ENCODE measurements around the gene HADH. TPM values are rescaled to one million over a fixed set of nuclear protein-coding genes. Genes with fewer than 3 reads are reported as not detected.

The HADH gene
- total RNA-seq, 1 experiment from 2014 or later = 61.8 TPM

DNA sequence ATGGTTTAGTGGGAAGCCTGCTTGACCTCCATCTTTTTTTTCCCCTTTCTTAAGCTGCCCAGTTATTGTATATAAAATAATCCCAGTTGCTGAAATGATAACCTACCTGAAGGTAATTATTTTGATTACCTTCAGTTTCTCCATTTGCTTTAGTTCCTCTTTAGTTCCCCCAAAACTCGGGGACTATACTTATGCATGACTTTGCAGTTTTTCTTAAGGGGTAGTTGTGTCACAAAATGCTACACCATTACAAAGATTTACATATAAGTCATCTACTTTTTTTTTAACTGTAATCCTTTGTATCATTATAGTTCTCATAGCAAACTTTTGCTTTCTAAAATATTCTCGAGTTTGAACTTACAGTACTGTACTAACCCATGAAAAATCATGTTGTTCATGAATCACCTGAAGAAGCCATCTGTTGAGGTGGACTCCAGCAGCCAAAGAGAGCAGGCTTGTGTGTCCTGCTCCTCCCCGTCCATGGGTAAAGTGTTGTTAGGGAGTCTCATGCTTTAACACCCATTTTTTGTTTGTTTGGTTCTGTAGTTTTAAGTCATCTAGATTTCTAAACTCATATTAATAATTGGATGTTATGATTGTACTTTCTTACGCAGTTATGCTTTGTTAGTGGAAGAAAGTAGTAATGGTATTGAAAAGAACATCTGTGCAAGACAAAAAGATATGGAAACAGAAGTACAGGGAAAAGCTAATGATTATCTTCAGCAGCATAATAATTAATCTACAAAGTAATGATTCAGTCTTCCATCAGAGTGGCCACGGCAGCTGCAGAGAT, 34.6 kb downstream of the HADH start:
- DNase-seq (ENCODE audit: low spot score) = no peak
- in situ Hi-C loops (cut with HindIII; ENCODE audit: low sequenced_read_pairs) = no loop called here

DNA sequence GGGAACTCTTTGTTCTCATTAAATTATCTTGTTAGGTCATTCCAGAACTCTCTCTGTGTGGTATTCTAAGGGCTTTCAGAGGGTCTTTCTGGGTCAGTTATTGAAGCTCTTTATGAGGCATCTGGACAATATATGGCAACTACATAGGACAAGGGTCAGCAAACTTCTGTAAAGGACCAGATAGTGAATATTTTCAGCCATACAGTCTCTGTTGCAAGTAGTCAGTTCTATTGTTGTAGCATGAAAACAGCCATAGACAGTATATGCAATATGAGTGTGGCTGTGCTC, 35.1 kb downstream of the HADH start:
- DNase-seq (ENCODE audit: low spot score) = no peak
- in situ Hi-C loops (cut with HindIII; ENCODE audit: low sequenced_read_pairs) = no loop called here

DNA sequence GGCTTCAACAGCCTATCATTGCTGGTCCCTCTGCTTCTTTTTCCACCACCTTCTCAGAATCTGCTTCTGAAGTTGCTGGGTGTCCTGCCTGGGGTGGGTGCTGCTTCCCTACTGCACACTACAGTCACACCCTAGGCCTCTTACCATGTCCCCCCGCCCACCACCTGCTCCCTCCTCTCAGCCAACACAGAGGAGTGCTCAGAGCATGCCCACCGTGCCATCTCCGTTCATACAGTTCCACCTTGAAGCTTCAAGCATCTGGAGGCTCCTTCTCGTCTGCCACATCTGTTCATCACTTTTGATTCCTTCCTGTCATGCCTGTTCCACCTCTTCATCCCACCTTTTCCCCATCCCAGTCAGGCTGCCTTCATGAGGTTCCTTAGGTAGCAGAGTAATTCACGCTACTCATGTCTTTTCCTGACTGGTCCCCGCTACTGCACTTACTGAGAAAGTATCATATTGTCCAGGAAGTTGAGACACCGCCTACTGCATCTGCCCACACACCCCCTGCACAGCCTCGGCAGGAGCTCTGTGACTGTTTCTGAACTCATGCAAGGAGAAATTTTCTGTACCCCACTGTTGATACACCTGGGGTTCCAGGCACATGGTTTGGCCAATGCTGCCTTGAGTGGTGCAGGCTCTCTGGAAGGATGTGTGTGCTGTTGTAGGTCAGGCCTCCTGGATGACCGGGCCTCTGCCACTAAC, 39.5 kb downstream of the HADH start:
- in situ Hi-C loops (cut with HindIII; ENCODE audit: low sequenced_read_pairs) = no loop called here
- DNase-seq (ENCODE audit: low spot score) = no peak

DNA sequence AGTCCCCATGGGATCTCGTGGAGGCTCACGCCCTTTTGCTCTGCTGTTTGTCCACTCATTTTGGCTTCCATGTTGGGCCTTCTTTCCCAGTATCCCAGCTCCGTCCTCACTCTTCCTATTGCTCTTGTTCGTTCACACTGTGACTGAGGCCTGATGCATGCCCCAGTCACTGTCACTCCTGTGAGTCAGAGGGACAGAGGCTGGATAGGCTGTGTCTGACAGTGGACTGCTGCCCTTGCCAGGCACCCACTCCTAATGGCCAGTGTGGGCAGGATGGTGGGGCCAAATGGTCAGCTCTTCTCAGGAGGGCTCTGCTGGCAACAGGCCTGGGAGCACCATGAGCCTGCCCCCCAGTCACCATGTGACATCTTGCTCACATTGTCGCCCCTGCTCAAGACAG, 40.0 kb downstream of the HADH start:
- in situ Hi-C loops (cut with HindIII; ENCODE audit: low sequenced_read_pairs) = no loop called here
- DNase-seq (ENCODE audit: low spot score) = no peak

DNA sequence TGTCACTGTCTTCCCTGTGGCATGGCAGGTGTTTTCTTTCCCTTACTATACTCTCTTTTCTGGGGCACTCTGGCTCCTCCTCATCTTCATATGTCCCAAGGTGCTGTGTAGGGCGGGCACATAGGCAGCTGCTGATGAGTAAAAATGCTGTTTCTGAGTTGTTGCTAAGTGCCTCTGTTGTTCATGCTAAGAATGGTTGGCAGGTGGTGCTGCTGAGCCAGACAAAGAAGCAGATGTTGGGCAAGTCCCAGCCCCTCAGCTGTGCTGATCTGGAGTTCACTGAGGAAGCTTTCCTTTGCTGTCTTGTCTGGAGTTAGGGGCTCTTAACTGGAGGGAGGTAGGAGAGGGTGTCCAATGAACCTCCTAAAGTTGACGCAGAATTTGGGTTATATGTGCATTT, 40.6 kb downstream of the HADH start:
- in situ Hi-C loops (cut with HindIII; ENCODE audit: low sequenced_read_pairs) = no loop called here
- no peak for DNase-seq (ENCODE audit: low spot score)

DNA sequence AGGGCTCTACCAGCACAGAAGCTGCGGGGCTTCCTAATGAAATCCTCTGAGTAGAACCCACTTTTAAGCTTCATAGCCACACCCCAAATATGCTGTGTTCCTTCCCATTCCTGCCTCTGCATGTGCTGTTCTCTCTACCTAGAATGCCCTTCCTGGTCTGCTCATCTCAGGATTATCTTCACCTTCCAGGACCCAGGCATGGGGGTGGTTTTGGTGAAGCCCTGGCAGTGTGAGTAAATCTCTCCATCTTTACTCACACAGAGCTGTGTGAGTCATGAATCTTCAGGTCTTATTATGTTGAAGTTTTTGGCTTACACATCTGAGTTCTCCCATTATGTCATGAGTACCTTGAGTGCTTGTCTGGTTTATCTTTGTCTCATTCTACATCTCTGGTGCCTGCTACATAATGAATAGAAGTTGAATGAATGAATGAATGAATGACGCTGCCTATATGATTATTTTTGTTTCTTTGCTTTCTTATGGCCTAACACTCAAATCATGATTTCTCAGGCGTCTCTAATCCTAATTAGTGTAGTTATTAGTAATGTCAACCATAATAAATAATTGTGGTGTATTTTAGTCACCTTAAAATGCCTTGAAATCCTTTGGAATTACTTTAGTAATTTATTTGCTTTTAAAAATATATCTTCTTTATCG, 41.9 kb downstream of the HADH start:
- in situ Hi-C loops (cut with HindIII; ENCODE audit: low sequenced_read_pairs) = no loop called here

DNA sequence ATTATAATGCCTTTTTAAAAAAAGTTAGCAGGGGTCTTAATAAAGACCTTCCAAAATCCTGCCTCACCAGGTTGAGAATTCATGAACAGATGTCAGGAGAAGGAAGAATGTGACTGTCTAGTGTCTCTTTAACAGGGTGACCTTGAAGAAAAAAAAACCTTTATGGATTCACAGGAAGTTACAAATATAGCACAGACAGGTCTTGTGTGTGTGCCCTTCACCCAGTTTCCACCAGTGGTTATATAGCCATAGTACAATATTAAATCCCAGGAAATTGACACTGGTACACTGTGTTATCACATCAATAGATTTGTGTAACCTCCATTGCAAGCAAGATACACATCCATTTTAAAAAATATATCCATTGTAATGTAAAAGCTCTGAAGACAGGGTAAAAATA, 43.7 kb downstream of the HADH start:
- in situ Hi-C loops (cut with HindIII; ENCODE audit: low sequenced_read_pairs) = no loop called here
- no peak for DNase-seq (ENCODE audit: low spot score)

More for the DNA sequence above, 41.9 kb downstream of the HADH start:
- no peak for DNase-seq (ENCODE audit: low spot score)

DNA sequence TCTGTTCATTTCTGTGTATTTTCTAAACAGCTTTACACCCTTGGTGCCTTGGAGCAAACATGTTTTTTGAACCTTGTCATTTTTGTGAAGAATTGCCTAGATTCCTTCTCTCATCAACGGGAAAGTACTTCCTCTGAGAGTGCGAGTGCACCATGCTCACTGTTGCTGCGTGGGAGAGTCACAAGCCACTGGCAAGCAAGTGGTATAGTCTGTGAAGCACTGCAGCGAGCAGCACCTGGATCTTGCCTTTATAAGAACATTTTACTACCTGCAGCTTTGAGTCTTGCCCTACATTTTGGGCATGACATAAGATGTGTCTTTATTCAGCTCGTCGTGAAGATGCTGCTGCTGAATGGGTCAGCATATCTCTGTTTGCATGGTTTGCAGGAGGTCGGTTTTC, 44.9 kb downstream of the HADH start:
- in situ Hi-C loops (cut with HindIII; ENCODE audit: low sequenced_read_pairs) = no loop called here
- DNase-seq (ENCODE audit: low spot score) = no peak

DNA sequence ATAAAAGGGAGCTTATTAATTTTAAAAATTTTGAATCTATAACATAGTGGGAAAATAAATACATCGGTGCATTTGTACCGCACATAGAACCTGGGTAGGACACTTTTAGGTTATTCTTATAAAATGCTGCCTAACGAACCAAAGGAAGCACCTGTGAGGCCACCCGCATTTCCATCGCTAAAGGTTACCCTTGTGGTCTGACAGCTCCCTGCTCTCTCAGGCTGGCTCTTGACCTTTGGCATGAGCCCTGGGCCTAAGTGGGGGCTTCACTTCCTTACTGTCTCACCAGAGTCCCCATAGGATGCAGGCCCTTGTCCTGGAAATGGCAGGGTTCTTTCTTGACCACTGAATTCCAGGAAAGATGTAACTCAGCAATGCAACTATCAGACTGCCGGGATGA, 46.0 kb downstream of the HADH start:
- in situ Hi-C loops (cut with HindIII; ENCODE audit: low sequenced_read_pairs) = no loop called here
- no peak for DNase-seq (ENCODE audit: low spot score)

DNA sequence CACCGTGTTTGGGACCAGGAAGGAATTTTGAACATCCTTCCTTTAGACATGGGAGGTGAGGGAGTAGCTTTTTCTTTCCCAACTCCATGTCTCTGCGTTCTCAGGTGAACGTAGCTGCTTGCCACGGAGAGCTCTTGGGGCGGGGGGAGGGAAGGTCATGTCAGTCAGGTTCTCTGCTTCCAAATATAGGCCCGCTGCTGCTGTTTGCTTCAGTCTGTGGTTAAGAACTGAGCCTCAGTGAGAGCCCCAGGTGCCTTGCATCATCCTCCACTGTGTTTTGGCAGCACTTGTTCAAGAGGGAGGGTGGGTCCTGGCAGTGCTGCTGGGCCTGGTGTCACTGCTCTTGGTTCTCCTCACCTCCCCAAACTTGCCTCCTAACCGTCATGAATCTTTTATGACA, 46.5 kb downstream of the HADH start:
- in situ Hi-C loops (cut with HindIII; ENCODE audit: low sequenced_read_pairs) = no loop called here
- no peak for DNase-seq (ENCODE audit: low spot score)

DNA sequence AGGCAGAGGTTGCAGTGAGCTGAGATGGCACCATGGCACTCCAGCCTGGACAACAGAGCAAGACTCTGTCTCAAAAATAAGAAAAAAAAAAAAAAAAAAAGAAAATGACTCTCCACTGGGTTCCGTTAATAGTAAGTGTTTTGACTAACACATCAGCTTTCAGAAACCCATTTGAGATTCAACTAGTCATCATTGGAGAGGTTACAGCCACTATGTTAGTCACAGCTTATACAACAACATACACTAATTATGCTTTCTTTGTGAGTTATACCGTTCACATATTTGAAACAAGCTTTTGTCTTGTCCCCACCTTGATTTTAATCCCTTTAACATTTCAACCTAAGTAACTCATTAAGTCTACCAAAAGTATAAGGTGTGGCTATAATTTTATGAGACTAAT, 48.2 kb downstream of the HADH start:
- DNase-seq (ENCODE audit: low spot score) = no peak
- in situ Hi-C loops (cut with HindIII; ENCODE audit: low sequenced_read_pairs) = no loop called here

GRCh38 chr4:108042927-108043326, 53.2 kb downstream of the HADH start:
- no peak for DNase-seq (ENCODE audit: low spot score)
- in situ Hi-C loops (cut with HindIII; ENCODE audit: low sequenced_read_pairs) = no loop called here

GRCh38 chr4:108043526-108043925, 53.8 kb downstream of the HADH start:
- in situ Hi-C loops (cut with HindIII; ENCODE audit: low sequenced_read_pairs) = no loop called here
- DNase-seq (ENCODE audit: low spot score) = no peak

- DNase-seq (ENCODE audit: low spot score) = no peak
- in situ Hi-C loops (cut with HindIII; ENCODE audit: low sequenced_read_pairs) = no loop called here
Measured at GRCh38 chr4:108044951-108045686, 55.4 kb downstream of the HADH start.

GRCh38 chr4:108045687-108046024, 56.0 kb downstream of the HADH start:
- in situ Hi-C loops (cut with HindIII; ENCODE audit: low sequenced_read_pairs) = no loop called here
- no peak for DNase-seq (ENCODE audit: low spot score)

GRCh38 chr4:108047199-108047598, 57.5 kb downstream of the HADH start:
- DNase-seq (ENCODE audit: low spot score) = no peak

GRCh38 chr4:108048157-108048556, 58.5 kb downstream of the HADH start:
- in situ Hi-C loops (cut with HindIII; ENCODE audit: low sequenced_read_pairs) = no loop called here

More at GRCh38 chr4:108047199-108047598, 57.5 kb downstream of the HADH start:
- in situ Hi-C loops (cut with HindIII; ENCODE audit: low sequenced_read_pairs) = no loop called here

DNA sequence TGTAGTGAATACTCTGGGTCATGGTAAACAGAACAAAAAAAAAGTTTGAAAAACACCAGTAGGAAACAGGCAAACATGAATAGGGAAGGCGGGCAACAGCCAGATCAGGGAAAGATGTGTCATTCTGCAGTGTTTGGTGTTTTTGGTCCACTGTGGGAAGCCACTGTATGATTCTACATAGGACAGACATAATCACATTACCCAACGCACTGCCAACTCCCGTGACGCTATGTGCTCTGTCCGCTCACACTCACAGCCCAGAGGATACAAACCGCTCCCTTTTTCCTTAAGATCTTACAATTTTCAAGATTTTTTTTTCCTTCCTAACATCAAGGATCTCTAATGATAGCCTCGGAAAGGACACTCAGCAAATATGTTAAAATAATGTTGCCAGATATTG, 59.3 kb downstream of the HADH start:
- no peak for DNase-seq (ENCODE audit: low spot score)
- in situ Hi-C loops (cut with HindIII; ENCODE audit: low sequenced_read_pairs) = no loop called here

More at GRCh38 chr4:108048157-108048556, 58.5 kb downstream of the HADH start:
- DNase-seq (ENCODE audit: low spot score) = no peak

GRCh38 chr4:108049406-108049805, 59.7 kb downstream of the HADH start:
- no peak for DNase-seq (ENCODE audit: low spot score)
- in situ Hi-C loops (cut with HindIII; ENCODE audit: low sequenced_read_pairs) = no loop called here

Data from G401 (cell line).